Measurements from ENCODE around the gene CTSL.
A peak's percentile ranks its signal among the peaks of the same experiment; 100 is the strongest.

CTSL gene

DNA sequence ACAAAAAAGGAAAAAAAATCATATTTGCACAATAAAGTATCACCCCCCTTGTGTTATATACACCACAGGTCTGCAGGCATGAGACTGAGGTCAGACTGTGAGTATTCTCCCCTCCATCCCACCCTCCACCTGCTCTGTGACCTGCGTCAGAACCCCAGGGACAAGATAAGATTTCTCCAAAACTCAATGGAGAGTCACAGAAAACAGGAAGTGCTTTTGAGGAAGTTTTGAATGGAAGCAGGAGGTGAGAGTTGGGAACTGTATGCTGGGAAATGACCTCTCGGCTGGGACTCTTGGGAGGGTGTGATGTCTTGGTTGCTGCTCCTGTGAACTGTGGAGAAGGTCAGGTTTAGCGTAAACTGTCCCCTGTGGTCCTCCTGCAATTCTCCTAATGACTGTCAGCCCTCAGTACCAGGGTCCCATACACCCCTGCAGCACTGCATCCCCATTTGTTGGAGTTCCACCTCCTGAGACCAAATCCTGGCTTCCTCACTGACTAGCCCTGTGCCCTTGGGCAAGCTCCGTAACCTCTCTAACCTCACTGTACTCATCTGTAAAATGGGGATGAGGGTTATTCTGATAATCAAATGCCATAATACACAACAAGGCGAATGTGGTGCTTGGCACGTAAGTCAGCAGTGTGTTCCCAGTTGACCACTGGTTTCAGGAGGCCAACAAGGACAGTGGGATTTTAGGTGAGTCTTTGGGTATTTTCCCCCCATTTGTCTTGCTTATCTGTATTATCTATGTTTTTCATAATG is 6.9 kb upstream of the CTSL start:
- Histone ChIP-seq H3K27ac (ENCODE audit: low read depth in 2 of 2, low read length in 2 of 2) (no peak overlapping the region), H3K4me1 (ENCODE audit: control insufficient read depth in 2 of 2, insufficient read depth in 2 of 2, low read length in 2 of 2) (no peaks in the 10 kb centered on the region), H3K9ac (ENCODE audit: low read depth in 1 of 2, low read length in 2 of 2) (no peak overlapping the region), H3K4me3 (ENCODE audit: low read length in 2 of 2) (no peak overlapping the region), H3K9me3 (ENCODE audit: control insufficient read depth in 2 of 2, low read length in 2 of 2) (no peaks in the 10 kb centered on the region), H3K27me3 (ENCODE audit: control insufficient read depth in 2 of 2, insufficient read depth in 2 of 2, low read length in 2 of 2) (no peaks in the 10 kb centered on the region), H3K36me3 (ENCODE audit: control insufficient read depth in 2 of 2, insufficient read depth in 2 of 2, low read length in 2 of 2) (no peaks in the 10 kb centered on the region)

DNA sequence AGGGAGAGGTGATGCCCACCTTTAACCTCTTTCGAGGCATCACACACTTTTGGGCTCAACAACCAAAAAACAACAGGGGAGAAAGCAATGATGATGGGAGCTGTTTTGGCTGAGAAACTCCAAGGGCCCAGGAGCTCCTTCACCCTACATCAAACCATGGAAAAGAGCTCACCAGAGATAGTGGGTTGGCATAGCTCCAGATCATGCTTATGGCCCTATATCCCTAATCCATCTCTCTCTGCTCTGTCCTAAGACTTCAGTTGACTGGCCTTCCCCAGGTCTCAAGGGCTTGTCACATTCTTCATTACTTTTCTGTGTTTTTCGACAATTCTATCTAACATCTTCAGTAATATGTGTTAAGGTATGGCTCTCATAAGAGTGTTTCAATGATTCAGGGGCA is 5.7 kb upstream of the CTSL start:
- no peak overlapping the region for H3K9ac ChIP-seq (ENCODE audit: low read depth in 1 of 2, low read length in 2 of 2)
- no peak overlapping the region for H3K4me3 ChIP-seq (ENCODE audit: low read length in 2 of 2)
- H3K27me3 ChIP-seq (ENCODE audit: control insufficient read depth in 2 of 2, insufficient read depth in 2 of 2, low read length in 2 of 2) = no peaks in the 10 kb centered on the region
- no peaks in the 10 kb centered on the region for H3K36me3 ChIP-seq (ENCODE audit: control insufficient read depth in 2 of 2, insufficient read depth in 2 of 2, low read length in 2 of 2)
- no peaks in the 10 kb centered on the region for H3K9me3 ChIP-seq (ENCODE audit: control insufficient read depth in 2 of 2, low read length in 2 of 2)
- H3K27ac ChIP-seq (ENCODE audit: low read depth in 2 of 2, low read length in 2 of 2) = no peak overlapping the region
- no peaks in the 10 kb centered on the region for H3K4me1 ChIP-seq (ENCODE audit: control insufficient read depth in 2 of 2, insufficient read depth in 2 of 2, low read length in 2 of 2)

DNA sequence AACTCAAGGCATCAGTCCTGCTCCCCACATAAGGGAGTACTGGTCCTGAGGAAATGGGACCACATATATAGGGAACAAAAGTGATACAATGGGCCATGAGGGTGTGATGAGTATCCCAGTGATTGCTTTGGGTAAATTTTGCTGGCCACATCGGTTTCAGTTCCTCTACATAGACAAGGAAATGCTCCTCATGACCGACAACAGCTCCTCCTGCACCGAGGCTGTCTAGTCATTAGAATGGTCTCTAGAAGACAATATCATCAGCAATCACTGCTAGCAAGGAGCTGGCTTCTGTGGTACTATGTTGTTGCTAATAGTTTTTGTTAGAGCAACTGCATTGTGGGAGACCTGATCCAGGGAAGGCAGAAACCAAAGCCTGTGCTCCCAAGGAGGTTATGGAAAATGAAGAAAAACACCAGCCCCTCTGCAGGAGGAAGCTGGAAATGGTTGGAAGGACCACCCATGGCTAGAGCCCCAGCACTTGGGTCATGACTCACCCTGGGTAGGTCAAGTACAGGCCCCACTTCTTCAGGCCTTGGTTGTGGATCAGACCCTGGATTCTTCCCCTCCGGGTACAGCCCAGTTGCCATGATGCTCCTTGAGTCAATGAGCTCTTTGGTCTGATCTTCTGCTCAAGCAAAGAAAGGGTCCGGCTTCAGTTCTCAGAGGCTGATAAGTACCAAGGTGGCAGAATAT is 3.4 kb upstream of the CTSL start:
- Histone ChIP-seq H3K36me3 (ENCODE audit: control insufficient read depth in 2 of 2, insufficient read depth in 2 of 2, low read length in 2 of 2) (no peaks in the 10 kb centered on the region), H3K9me3 (ENCODE audit: control insufficient read depth in 2 of 2, low read length in 2 of 2) (no peaks in the 10 kb centered on the region), H3K27ac (ENCODE audit: low read depth in 2 of 2, low read length in 2 of 2) (no peak overlapping the region), H3K4me3 (ENCODE audit: low read length in 2 of 2) (no peak overlapping the region), H3K9ac (ENCODE audit: low read depth in 1 of 2, low read length in 2 of 2) (no peak overlapping the region), H3K27me3 (ENCODE audit: control insufficient read depth in 2 of 2, insufficient read depth in 2 of 2, low read length in 2 of 2) (no peaks in the 10 kb centered on the region), H3K4me1 (ENCODE audit: control insufficient read depth in 2 of 2, insufficient read depth in 2 of 2, low read length in 2 of 2) (peaks cover 0 to 3% of the 10 kb centered on the region in 2 donors)

DNA sequence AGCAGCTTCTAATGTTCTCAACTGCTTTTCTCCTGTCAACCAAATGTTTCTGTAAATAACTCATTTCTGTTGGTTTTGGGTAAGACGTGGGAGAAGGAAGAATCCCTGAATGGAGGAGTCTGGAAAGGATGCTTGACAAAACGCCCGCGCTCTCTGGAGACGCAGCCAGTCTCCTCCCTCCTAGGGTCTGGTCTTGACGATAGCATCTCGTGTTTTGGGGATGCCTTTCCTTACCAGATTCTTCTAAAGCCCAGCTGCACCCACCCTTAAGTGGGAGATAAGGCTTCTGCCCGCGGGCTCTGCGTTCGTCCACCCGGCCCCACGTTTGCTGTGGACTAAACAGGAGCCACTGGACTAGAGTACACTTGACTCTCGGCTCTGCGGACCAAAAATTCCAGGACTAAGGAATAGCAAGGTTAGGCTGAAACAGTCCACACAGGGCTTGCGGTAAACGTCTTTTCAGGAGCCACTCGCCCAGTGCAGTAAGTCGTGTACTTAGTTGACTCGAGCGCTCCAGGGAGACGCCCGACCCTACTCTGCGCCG is 491 bp upstream of the CTSL start:
- H3K27me3 ChIP-seq (ENCODE audit: control insufficient read depth in 2 of 2, insufficient read depth in 2 of 2, low read length in 2 of 2) = no peaks in the 10 kb centered on the region

DNA sequence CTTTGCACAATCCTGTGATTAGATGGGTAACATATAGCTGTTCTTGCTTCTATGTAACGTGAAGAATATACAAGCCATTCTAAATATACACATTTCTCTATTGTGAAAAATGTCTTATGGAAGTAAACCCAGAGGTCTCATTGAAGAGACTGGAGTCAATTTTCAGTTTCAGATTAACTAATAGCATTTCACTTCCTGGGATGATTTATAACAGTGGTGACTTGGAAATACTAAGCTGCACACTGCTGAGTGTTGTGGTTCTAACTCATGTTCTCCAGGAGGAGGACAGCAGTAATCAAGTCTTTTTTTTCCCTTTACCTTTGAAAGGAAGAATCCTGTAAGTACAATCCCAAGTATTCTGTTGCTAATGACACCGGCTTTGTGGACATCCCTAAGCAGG is 3.3 kb downstream of the CTSL start:
- Histone ChIP-seq H3K27ac (ENCODE audit: low read depth in 2 of 2, low read length in 2 of 2) (no peak overlapping the region), H3K36me3 (ENCODE audit: control insufficient read depth in 2 of 2, insufficient read depth in 2 of 2, low read length in 2 of 2) (peaks cover 5 to 15% of the 10 kb centered on the region in 2 donors)

More for the DNA sequence above, 491 bp upstream of the CTSL start:
- Histone ChIP-seq H3K27ac (ENCODE audit: low read depth in 2 of 2, low read length in 2 of 2) (peak overlapping the region; percentile 83 to 87), H3K36me3 (ENCODE audit: control insufficient read depth in 2 of 2, insufficient read depth in 2 of 2, low read length in 2 of 2) (peaks cover 2 to 14% of the 10 kb centered on the region in 2 donors), H3K9me3 (ENCODE audit: control insufficient read depth in 2 of 2, low read length in 2 of 2) (no peaks in the 10 kb centered on the region), H3K4me1 (ENCODE audit: control insufficient read depth in 2 of 2, insufficient read depth in 2 of 2, low read length in 2 of 2) (peaks cover 0 to 3% of the 10 kb centered on the region in 2 donors), H3K4me3 (ENCODE audit: low read length in 2 of 2) (peak overlapping the region; percentile 80 to 88), H3K9ac (ENCODE audit: low read depth in 1 of 2, low read length in 2 of 2) (peak overlapping the region; percentile 10 to 91)

DNA sequence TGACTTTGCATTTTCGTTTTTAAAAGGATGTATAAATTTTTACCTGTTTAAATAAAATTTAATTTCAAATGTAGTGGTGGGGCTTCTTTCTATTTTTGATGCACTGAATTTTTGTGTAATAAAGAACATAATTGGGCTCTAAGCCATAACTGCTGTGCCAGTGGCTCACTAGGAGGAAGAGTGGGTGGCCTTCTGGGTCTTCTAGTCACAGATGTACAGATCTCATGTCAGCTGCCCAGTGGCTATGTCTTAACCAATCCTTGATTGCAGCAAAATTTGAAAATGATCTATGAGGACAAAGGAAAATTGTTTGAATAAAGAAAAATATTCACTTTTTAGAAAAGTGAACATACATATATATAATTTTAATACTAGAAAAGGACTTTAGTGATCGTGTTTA is 5.4 kb downstream of the CTSL start:
- Histone ChIP-seq H3K36me3 (ENCODE audit: control insufficient read depth in 2 of 2, insufficient read depth in 2 of 2, low read length in 2 of 2) (peaks cover 5 to 15% of the 10 kb centered on the region in 2 donors), H3K27me3 (ENCODE audit: control insufficient read depth in 2 of 2, insufficient read depth in 2 of 2, low read length in 2 of 2) (no peaks in the 10 kb centered on the region)

More for the DNA sequence above, 3.3 kb downstream of the CTSL start:
- no peaks in the 10 kb centered on the region for H3K9me3 ChIP-seq (ENCODE audit: control insufficient read depth in 2 of 2, low read length in 2 of 2)
- peaks cover 0 to 3% of the 10 kb centered on the region in 2 donors for H3K4me1 ChIP-seq (ENCODE audit: control insufficient read depth in 2 of 2, insufficient read depth in 2 of 2, low read length in 2 of 2)
- no peaks in the 10 kb centered on the region for H3K27me3 ChIP-seq (ENCODE audit: control insufficient read depth in 2 of 2, insufficient read depth in 2 of 2, low read length in 2 of 2)
- H3K4me3 ChIP-seq (ENCODE audit: low read length in 2 of 2) = no peak overlapping the region
- H3K9ac ChIP-seq (ENCODE audit: low read depth in 1 of 2, low read length in 2 of 2) = no peak overlapping the region

DNA sequence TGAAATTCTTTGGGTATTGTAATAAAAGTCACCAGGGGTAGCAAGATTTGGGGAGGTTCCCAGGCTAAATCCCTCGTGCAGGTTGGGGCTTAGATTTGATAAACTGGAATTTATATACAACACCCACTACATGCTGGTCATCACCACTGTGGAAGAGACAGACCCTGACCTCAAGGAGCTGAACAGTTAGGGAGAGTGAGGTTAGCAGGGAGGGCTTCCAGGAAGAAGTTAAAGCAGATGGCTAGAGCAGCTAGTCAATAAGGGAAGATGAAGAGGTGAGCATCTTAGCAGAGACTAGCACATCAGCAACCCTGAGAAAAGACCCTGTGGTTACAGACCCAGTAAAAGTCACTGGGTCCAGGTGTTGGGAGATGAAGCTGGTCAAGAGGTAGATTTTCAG is 6.4 kb downstream of the CTSL start:
- H3K9ac ChIP-seq (ENCODE audit: low read depth in 1 of 2, low read length in 2 of 2) = no peak overlapping the region
- peaks cover 5 to 15% of the 10 kb centered on the region in 2 donors for H3K36me3 ChIP-seq (ENCODE audit: control insufficient read depth in 2 of 2, insufficient read depth in 2 of 2, low read length in 2 of 2)

More for the DNA sequence above, 5.4 kb downstream of the CTSL start:
- peaks cover 0 to 3% of the 10 kb centered on the region in 2 donors for H3K4me1 ChIP-seq (ENCODE audit: control insufficient read depth in 2 of 2, insufficient read depth in 2 of 2, low read length in 2 of 2)
- H3K4me3 ChIP-seq (ENCODE audit: low read length in 2 of 2) = no peak overlapping the region
- H3K9me3 ChIP-seq (ENCODE audit: control insufficient read depth in 2 of 2, low read length in 2 of 2) = no peaks in the 10 kb centered on the region
- no peak overlapping the region for H3K9ac ChIP-seq (ENCODE audit: low read depth in 1 of 2, low read length in 2 of 2)
- no peak overlapping the region for H3K27ac ChIP-seq (ENCODE audit: low read depth in 2 of 2, low read length in 2 of 2)

DNA sequence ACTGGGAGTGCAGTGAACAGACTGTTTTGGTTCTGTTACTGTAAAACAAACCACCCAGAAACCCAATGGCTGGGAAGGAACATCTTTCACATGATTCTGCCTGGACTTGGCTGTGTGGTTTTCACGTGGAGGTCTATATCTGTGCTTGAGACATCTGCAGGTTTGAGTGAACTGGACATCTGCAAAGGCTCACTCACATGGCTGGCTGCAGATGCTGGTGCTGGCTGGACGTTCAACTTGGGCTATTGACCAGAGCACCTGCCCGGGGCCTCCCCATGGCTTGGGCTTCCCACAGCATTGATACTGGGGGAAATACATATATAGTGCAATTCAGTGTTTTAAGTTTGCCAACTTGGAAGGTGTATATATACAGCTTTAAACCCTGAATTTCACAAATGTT is 6.8 kb downstream of the CTSL start:
- Histone ChIP-seq H3K4me3 (ENCODE audit: low read length in 2 of 2) (no peak overlapping the region), H3K36me3 (ENCODE audit: control insufficient read depth in 2 of 2, insufficient read depth in 2 of 2, low read length in 2 of 2) (peaks cover 5 to 14% of the 10 kb centered on the region in 2 donors), H3K9ac (ENCODE audit: low read depth in 1 of 2, low read length in 2 of 2) (no peak overlapping the region), H3K27me3 (ENCODE audit: control insufficient read depth in 2 of 2, insufficient read depth in 2 of 2, low read length in 2 of 2) (no peaks in the 10 kb centered on the region), H3K9me3 (ENCODE audit: control insufficient read depth in 2 of 2, low read length in 2 of 2) (no peaks in the 10 kb centered on the region), H3K4me1 (ENCODE audit: control insufficient read depth in 2 of 2, insufficient read depth in 2 of 2, low read length in 2 of 2) (no peaks in the 10 kb centered on the region), H3K27ac (ENCODE audit: low read depth in 2 of 2, low read length in 2 of 2) (no peak overlapping the region)

More for the DNA sequence above, 6.4 kb downstream of the CTSL start:
- Histone ChIP-seq H3K4me1 (ENCODE audit: control insufficient read depth in 2 of 2, insufficient read depth in 2 of 2, low read length in 2 of 2) (no peaks in the 10 kb centered on the region), H3K9me3 (ENCODE audit: control insufficient read depth in 2 of 2, low read length in 2 of 2) (no peaks in the 10 kb centered on the region), H3K4me3 (ENCODE audit: low read length in 2 of 2) (no peak overlapping the region), H3K27me3 (ENCODE audit: control insufficient read depth in 2 of 2, insufficient read depth in 2 of 2, low read length in 2 of 2) (no peaks in the 10 kb centered on the region), H3K27ac (ENCODE audit: low read depth in 2 of 2, low read length in 2 of 2) (no peak overlapping the region)

DNA sequence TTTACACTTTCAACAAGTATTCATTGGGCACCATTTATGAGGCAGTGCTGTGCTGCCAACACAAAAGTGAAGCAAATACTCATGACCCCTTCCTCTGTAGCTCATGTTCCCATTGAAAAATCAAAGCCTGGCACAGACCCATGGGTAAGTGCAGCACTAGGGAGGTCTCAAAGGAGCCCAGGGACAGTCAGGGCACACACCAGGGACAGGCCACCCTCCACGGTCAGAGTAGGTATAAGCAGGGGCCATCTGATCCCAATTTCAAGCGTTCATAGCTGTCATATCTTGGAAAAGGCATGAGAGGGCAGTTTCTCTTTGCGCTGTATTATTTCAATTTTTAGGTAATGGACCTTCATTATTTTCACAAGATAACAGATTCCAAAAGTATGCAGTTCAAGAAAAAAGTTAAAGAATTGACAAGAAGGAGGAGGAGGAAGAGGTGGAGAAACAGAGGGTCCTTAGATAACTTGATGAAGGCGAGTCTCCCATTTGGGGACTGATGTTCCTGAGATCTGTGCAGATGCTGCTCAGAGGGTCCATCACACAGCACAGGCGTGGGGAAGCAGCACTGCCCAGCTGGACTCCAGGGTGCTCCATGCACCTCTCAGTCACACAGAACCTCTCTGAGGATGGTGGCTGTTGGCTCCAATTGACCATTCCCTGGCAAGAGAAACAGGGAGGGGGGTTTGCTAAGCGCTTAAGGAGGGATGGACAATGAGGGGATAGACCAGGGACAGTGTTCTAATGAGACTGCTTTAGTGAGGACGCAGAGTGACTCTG is 7.5 kb downstream of the CTSL start:
- peaks cover 2 to 12% of the 10 kb centered on the region in 2 donors for H3K36me3 ChIP-seq (ENCODE audit: control insufficient read depth in 2 of 2, insufficient read depth in 2 of 2, low read length in 2 of 2)
- no peaks in the 10 kb centered on the region for H3K9me3 ChIP-seq (ENCODE audit: control insufficient read depth in 2 of 2, low read length in 2 of 2)
- no peaks in the 10 kb centered on the region for H3K27me3 ChIP-seq (ENCODE audit: control insufficient read depth in 2 of 2, insufficient read depth in 2 of 2, low read length in 2 of 2)
- no peaks in the 10 kb centered on the region for H3K4me1 ChIP-seq (ENCODE audit: control insufficient read depth in 2 of 2, insufficient read depth in 2 of 2, low read length in 2 of 2)
- no peak overlapping the region for H3K9ac ChIP-seq (ENCODE audit: low read depth in 1 of 2, low read length in 2 of 2)
- no peak overlapping the region for H3K27ac ChIP-seq (ENCODE audit: low read depth in 2 of 2, low read length in 2 of 2)
- no peak overlapping the region for H3K4me3 ChIP-seq (ENCODE audit: low read length in 2 of 2)

All from mucosa of rectum (tissue), 2 donors.